Amniotic epithelial cell (primary cell): Measurements from ENCODE around the gene MTARC2.

ENCODE experiments used
- DNase-seq: peaks from one replicate; pipeline ENCODE4 v3.0.0-alpha.2; 2010; ENCODE audit warnings: low read depth

MTARC2 gene

GRCh38 chr1:220828950-220829586 is 80.9 kb downstream of the MTARC2 start:
- DNase-seq, result no peak

GRCh38 chr1:220833436-220833835 is 85.3 kb downstream of the MTARC2 start:
- DNase-seq, result no peak
